HG03457 (cell line): ENCODE results near the gene TRAM2.
A peak's percentile ranks its signal among the peaks of the same experiment; 100 is the strongest.

ENCODE experiments used
- ATAC-seq: cut with Tn5 transposase; IDR thresholded peaks from one replicate; pipeline ENCODE4 v1.9.1; 2021; ENCODE audit warnings: moderate number of reproducible peaks; ENCODE audit not compliant: unreplicated experiment

The TRAM2 gene

DNA sequence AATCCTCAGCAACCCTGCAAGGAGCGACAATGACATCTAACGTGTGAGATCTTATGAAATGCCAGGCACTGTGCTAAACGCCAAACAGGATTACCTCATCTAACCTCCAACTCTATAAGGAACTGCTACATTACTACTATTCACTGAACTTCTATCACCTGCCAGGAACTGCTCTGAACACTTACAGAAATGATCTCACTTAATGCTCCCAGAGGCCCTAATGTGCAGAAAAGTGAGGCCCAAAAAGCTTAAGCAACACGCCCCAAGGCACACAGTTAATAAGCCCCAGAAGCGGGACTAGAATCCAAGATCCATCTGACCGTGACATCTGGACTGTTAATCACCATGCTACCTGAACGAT is 28.5 kb downstream of the TRAM2 start:
- ATAC-seq, result no peak

DNA sequence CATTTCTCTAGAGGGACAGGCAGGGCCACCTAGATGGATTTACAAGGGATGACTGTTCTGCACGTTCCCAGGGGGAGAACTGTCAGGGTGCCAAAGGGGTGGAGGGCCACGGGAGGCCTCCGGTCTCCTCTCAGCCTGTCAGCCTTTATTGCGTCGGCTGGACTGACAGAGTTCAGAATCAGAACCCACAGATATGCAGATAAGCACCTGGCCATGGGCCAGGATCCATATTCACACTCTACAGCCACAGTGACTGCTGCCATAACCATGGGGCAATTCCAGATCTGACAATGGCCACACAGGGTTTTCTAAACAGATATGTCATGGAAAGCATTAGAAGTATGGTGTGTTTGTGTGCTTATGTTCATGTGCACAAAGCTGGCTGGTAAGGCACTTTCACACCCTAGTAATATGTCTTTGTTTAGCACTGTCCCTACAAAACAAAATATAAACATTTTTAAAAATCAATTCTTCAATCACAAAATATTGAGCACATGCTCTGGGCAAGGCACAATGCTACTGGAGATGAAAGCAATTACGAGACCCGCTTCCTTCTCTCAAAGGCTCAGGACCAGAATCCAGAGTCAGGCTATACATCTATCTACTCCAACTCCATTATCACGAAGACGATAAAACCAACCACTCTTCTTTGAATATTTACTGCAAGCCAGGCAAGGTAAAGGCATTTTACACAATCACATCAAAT is 29.1 kb downstream of the TRAM2 start:
- ATAC-seq, result no peak

DNA sequence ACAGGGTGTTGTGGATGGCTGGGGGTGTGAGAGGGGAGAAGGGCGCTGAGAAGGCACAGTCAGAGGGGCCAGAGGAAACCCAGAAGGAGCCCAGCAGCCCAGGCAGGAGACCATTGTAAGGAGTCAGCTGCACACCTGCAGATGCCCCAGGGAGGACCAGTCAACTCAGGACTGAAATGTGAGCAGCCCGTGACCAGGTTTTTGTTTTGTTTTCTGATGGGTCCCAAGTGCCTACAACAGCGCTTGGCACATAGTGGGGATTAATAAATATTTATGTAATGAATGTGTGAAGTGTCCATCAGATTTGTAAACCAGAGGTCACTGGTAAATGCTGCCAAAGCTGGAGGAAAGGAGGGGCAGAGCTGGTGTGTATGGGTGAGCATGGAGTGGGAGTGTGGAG is 30.2 kb downstream of the TRAM2 start:
- ATAC-seq, result peak; percentile 60

DNA sequence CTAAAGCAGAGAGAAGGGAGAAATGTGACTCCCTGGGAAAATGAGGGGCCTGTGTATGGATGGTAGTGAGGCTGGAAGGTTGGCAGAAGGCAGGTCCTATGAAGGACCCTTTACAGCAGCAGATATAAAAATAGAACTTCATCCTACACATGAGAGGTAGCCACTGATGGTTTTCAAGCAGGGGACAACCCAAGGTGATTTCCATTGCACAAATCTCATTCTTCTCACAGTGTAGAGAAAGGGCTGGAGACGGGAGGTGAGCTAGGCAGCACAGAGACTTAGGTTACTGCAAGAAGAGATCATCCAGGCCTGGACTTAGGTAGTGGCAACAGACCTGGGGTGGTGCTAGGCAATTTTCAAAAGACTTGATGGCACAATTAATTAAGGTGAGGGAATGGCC is 30.7 kb downstream of the TRAM2 start:
- ATAC-seq, result no peak

DNA sequence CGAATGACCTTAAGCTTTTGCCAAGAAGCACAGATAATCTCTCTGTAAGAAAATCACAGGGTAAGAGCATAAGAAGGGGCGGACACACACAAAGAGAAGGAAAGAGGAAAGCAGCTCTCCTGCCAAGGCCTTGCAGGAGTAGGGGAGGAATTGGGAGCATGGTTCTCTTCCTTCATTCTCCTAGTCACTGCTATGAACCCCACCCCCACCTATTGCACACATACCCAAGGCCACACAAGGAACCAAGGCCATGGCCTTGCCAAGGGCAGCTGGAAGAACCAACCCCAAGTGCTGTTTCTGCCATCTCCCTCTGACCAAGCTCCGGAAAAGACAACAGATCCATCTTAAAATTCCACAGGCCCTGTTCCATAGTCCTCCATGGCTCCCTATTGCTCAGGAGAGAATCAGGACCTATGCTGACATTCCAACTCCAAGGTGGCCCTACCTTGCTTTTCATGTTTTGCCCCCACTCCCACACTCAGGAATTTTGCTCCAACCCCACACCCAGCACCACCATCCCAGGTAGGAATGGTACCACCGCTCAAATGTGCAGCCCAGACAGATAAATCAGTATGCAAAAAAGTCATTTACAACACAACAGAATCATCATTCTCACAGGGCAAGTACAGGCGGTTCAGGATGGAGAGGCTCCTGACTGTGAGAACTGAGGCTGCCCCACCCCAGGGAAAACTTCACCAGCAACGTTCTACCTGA is 31.3 kb downstream of the TRAM2 start:
- ATAC-seq, result no peak

DNA sequence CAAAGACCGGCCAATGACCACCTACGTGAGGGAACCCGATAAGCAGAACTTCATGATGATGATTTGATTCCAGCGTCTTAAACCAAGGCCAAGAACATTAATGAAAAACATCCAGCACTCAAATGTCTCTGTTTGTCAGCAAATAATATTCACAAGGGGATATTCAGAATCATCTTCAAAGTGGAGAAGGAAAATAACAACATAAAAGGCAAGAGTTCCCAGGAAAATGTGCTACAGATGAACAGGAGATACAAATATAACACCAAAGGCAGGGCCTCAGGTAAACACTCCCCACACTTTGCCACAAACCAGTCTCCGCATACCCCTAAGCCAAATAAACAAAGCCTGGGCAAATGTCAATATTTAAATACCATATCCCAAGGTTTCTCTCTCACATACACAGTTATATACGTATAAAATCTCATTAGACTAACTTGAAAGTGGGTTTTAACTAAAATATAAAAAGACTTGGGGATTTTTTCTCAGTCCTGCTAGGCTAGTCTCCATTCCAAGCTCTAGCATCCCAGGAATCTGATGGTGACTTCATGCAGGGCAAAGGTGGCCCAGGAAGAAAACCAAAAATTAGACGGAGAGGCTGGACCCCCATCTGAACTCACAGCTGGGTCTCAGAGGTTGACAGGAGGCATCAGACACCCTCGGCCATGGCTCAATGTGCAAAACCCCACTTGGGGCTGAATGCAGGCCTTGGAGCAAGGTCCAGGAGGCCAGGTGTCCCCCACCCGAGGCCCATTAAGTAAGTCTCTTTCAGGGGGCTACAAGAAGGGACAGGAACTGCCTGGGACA is 32.1 kb downstream of the TRAM2 start:
- ATAC-seq, result no peak

DNA sequence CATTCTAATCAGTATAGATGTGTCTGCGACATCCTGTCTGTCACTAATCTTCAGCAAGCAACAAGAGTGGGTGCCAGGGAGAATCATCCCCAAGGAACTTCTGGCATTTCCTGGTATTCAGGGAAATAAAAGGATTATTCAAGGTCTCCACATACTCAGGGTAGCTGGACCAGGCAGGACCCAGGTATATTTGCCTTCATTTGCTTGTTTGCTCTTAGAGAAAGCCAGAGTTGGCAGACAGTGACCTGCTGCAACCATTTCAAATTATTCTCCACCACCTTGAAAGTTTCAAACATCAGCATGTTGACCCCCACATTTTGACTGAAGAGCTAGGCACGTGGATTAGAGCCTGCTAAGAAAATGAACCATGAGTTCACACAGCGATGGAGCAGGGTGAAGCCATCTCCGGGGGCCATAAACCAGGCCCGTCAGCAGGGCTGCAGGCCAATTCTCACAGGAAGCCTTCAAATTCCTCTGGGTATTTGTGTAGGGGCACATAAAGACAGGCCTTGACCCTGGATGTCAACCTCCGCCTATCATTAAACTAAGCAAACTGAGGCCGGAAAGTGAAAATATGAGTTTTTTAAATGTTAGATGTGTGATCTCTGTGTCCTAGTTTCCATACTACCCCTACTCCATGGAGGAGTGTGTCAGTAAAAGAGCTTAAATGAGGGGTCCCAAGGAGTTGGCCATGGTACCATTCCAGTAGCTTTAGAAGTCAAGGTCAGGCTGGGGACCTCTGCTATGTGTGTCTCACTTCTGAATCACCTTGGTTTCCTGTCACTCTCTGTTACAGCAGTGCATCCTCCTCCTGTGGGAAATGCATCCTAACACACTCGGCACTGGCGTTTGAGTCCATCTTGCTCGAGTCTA is 32.9 kb downstream of the TRAM2 start:
- no peak for ATAC-seq

DNA sequence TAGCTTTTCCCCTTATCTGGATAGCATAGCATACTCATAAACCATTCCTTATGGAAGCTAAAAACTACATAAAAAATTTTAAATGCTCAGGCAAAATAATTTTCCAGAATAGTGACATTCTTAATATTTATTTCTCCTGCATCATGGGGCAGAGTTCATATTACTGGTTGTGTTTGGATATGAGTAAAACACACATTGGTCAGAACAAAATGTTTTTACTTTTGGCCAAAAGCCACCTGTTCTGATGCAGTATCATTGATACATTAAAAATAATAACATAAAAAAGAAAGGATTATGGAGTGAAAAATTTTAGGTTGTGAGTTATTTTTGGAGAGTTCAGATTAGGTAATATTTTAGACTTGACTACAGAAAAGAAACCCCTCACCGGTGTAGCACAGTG is 33.6 kb downstream of the TRAM2 start:
- no peak for ATAC-seq

DNA sequence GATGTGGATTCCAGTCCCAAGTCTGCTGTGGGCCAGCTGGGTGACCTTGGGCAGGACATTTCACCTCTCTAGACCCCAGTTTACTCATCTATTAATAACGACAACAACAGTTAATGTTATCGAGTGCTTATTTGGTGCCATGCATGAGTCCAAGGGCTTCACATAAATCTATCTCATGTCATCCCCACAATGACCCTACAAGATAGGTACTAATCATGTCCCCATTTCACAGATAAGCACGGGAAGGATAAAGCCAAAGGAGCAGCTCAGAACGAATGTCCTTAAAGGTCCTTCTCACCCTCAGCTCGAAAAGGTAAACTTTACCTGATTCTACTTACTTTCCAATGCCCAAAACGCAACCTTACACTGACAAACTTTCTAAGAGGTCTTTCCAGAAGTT is 35.7 kb downstream of the TRAM2 start:
- ATAC-seq, result no peak

DNA sequence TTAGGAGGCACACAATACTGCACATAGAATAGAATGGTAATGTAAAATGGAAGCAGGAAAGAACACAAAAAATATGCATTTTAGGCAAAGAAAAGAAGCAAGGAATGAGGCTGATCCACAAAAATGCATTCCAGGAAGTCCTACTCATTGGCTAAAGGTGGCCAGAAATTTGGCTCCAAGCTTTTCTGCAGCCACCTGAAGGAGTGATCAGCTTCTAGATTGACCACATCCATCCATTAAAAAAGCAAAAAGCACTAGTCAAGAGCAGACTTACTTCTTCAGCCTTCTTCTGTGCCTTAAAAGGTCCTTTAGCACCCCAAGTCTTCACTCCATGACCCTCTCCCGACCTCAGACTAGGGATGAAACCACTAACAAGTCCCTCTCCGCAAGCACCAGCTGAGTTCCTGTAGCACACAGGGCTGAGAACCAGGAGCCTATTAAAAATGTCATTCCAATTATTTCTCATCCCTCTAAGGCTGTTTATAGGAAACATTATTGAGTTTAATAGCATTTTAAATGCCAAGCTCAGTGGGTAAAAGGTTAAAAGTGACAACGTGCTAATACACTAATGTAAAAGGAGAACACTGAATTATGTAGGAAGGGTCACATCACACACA is 36.5 kb downstream of the TRAM2 start:
- no peak for ATAC-seq

DNA sequence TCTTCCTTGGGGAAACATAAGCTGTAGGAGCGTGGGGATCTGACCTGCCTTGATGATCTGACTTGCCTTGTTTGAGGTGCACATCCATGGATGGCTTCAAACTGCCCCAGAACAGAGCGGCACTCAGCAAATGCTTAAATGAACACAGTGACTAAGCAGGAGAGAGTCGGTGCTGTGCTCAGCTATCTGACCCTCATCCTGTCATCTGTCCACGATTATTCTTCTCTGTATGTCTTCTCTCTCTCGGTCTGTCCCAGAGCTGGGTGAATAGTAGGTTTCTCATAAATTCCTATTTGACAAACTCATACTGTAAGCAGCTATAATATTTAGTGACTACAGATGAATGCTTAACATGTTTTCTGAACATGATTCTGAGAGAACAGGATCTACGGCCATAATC is 37.3 kb downstream of the TRAM2 start:
- no peak for ATAC-seq

DNA sequence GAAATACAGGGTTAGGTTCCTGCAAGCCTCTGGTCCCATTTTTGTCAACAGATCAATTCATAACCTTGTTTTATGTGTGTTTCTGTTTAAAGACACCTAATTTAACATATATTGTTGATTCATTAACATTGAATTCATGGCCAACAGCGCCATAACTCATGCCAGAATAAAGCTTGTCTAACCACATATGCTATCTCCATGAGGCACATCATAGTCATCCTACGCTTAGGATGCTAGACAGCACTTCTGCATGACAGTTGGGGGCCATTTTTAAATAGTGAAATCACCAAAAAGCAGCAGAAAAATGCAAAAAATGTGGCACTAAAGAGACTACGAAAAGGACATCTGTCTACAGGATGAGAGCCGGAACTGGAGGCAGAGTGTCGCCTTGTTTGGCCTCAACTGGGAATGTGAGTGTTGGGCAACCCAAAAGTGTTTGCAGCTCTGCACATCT is 37.9 kb downstream of the TRAM2 start:
- no peak for ATAC-seq

DNA sequence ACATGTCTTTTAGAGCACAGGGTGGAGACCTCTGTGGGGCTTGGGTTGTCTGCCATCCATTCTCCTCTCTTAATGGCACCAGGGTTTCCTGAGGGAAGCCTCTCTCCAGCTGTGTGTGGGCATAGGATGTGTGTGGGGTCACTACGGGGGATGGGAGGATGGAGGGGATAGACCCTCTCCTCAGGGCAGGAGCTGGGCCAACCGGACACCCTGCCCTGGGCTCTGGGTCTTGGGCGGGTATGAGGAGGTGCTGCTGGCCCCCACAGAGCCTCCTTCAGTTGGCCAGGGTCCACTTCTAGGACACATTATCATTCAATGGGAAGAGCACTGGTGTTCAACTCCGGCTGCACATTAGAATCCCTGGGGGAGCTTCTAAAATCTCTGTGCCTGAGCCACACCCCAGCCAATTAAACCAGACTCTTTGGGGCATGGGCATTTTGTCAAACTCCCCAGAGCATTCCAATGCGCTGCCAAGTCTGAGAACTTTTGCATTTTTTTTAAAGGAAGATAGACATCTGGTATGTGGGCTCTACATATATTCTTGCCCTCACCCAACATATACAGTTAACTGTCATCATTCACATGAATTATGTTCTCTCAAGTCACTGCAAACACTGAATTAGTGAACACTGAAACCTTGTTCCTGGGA is 38.5 kb downstream of the TRAM2 start:
- no peak for ATAC-seq

DNA sequence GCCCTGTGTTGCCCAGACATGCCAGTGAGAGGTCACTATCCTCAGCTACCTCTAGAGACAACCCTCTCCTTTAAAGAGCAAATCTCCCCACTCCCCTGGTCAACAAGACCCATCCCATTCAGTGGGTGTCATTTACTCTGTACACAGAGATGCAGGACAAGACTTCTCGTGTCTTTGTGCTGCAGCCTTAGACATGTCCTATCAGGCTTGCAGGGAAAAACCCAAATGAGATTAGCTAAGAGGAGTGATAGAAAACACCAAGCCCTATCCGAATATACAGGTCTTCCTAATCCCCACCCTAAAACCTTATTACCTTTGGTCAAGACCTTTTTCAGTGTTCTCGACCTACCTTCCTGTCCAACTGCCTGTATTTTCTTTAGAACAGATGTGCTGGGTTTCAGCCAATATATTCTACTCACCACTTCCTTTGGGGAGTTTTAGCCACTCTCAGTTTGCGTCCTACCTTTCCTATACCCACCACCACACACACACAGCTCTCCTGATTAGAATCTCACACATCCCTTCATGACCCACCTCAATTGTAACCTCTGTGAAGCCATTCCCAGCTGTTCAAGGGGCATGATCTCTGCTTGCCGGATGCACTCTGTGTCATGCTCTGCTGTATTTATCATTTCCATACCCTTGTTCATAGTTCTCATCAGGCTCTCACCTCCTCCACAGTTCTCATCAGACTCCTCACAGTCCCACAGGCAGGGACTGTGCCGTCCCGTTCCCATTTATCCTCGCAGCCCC is 39.7 kb downstream of the TRAM2 start:
- ATAC-seq, result peak; percentile 71

DNA sequence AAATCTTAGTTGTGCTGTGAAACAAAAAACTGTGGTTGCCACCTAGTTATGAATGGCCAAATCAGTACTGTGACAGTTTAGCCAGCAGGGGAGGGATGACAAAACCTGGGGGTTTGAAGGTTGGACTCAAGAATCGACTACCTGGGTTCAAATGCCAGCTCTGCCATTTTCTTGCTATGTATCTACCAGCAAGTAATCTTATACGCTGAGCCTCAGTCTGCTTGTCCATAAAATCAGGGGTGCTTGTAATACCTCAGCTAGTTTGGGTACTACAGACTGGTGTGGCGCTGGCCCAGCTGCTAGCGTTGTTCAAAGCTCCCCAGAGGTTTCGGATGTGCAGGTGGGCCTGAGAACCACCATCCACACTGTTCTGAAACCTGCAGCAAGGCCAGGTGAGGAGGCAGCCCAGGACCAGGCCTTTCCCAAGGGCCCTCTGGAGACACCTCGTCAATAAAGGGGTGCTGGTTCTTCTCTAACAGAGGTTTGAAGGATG is 40.4 kb downstream of the TRAM2 start:
- no peak for ATAC-seq

DNA sequence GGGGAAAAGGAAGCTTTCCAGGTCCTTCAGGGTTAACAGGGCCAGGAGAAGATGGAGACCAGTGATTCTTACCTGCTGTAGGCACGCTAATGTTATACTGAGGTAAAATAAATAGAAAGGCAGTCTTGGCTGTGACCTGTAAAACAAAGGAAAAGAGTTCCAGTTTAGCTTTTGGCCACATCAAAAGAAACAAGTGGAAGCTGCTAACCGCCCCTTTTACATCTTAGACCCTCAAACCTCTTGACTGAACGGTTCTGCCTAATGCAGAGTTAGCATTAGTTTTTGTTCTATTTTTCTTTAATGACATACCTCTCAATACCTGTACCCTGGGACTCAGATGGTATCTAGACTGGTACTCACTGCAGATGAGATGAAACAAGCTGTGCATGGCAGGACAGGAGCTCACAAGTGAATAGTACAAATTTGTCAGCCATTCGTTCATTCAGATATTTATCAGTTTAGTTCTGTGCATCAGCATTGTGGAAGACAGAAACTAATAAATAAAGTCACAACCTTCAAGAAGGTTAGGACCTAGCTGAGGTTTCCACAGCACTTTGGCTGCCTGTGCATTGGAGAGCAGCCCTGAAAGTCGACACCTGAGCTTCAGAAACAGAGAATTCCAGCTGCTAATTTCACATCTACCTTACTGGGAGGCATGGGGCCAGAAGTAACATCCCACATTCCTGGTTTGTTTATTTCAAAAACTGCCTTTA is 41.0 kb downstream of the TRAM2 start:
- no peak for ATAC-seq

DNA sequence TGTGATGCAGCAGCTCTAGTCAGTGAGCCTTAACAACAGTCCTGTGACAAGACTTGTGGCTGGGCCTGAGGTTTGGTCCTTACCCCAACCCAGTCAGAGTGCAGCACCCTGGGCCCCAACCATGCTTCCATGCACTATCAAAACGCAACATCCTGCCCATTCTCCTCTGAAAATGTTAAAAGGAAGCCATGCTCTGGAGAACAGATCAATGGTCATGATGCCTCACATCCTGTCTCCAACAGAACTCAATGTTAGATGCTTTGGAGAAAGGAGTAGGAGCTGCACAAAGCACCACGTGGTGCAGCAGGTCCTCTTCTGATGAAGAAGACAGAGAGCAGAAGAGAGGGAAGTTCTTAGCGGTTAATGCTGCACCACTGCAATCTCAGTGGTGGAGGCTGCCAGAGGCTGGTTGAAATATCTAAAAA is 41.9 kb downstream of the TRAM2 start:
- ATAC-seq, result peak; percentile 27

DNA sequence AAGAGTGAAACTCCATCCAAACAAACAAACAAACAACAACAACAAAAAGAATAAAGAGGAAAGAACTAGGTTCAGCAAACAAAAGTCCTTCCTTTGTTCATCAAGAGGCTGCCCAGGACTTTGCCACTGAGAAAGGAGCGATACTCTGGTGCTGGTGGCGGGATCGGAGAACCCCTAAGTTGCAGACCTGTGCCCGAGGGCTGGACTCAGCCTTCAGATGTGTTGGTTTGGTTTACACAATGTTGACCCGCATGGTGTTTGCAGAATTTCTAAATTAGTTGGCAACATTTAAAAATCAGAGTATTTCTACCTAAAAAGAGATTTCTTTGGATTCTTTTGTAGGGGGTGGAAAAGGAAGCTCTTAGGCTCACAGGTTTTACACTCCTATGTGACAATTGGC is 42.5 kb downstream of the TRAM2 start:
- no peak for ATAC-seq
